H9 (cell line): ENCODE results near the gene MAPK8IP2. TPM values are rescaled to one million over a fixed set of nuclear protein-coding genes. Genes with fewer than 3 reads are reported as not detected.

Source experiments
- DNase-seq: peaks from one replicate; pipeline ENCODE4 v3.0.0-alpha.2; 2017
- H2AFZ ChIP-seq: one replicate; pipeline ENCODE4 v1.6.1; 2013; ENCODE audit warnings: mild to moderate bottlenecking, low read length, control low read depth, moderate library complexity
- H2AK5ac ChIP-seq: 2 replicates; pipeline ENCODE4 v1.6.1; 2013; ENCODE audit warnings: low read length, control low read depth, mixed read lengths; ENCODE audit not compliant: insufficient read length
- H2BK120ac ChIP-seq: one replicate; pipeline ENCODE4 v1.6.1; 2013; ENCODE audit warnings: low read depth, mild to moderate bottlenecking, low read length, control low read depth, inconsistent platforms; ENCODE audit not compliant: poor library complexity, severe bottlenecking
- H2BK12ac ChIP-seq: 2 replicates; pipeline ENCODE4 v1.6.1; 2013; ENCODE audit warnings: low read length, control low read depth, mixed read lengths, low read depth; ENCODE audit not compliant: insufficient read length
- H2BK15ac ChIP-seq: 2 replicates; pipeline ENCODE4 v1.6.1; 2013; ENCODE audit warnings: low read depth, low read length, control low read depth
- H2BK20ac ChIP-seq: one replicate; pipeline ENCODE4 v1.6.1; 2013; ENCODE audit warnings: low read depth, mild to moderate bottlenecking, low read length, control low read depth, inconsistent platforms; ENCODE audit not compliant: poor library complexity, severe bottlenecking
- H2BK5ac ChIP-seq: 2 replicates; pipeline ENCODE4 v1.6.1; 2013; ENCODE audit warnings: low read length, control low read depth, mixed read lengths; ENCODE audit not compliant: insufficient read length
- H3K14ac ChIP-seq: 2 replicates; pipeline ENCODE4 v1.6.1; 2013; ENCODE audit warnings: low read length, control low read depth; ENCODE audit not compliant: insufficient read depth
- H3K18ac ChIP-seq: 2 replicates; pipeline ENCODE4 v1.6.1; 2013; ENCODE audit warnings: low read depth, mild to moderate bottlenecking, mixed read lengths, low read length, control low read depth; ENCODE audit not compliant: insufficient read length
- H3K23ac ChIP-seq: 2 replicates; pipeline ENCODE4 v1.6.1; 2013; ENCODE audit warnings: low read length, control low read depth, mixed read lengths, low read depth; ENCODE audit not compliant: insufficient read length
- H3K23me2 ChIP-seq: 2 replicates; pipeline ENCODE4 v1.6.1; 2013; ENCODE audit warnings: low read depth, mild to moderate bottlenecking, mixed read lengths, low read length, control low read depth; ENCODE audit not compliant: insufficient read length, poor library complexity, severe bottlenecking
- H3K27ac ChIP-seq: 2 replicates; pipeline ENCODE4 v1.5.1; 2013; ENCODE audit warnings: low read length, control low read depth, mixed read lengths, low read depth; ENCODE audit not compliant: insufficient read length
- H3K27me3 ChIP-seq: 2 replicates; pipeline ENCODE4 v1.6.1; 2013; ENCODE audit warnings: low read length, control low read depth, inconsistent platforms; ENCODE audit not compliant: insufficient read depth
- H3K4ac ChIP-seq: 2 replicates; pipeline ENCODE4 v1.6.1; 2013; ENCODE audit warnings: low read depth, mild to moderate bottlenecking, control low read depth, inconsistent platforms, low read length, moderate library complexity
- H3K4me1 ChIP-seq: 2 replicates; pipeline ENCODE4 v1.6.1; 2013; ENCODE audit warnings: low read length, control low read depth, inconsistent platforms; ENCODE audit not compliant: insufficient read depth
- H3K4me2 ChIP-seq: 2 replicates; pipeline ENCODE4 v1.6.1; 2013; ENCODE audit warnings: low read length, control low read depth, mixed read lengths; ENCODE audit not compliant: insufficient read length, insufficient read depth
- H3K56ac ChIP-seq: 2 replicates; pipeline ENCODE4 v1.6.1; 2013; ENCODE audit warnings: low read depth, mild to moderate bottlenecking, mixed read lengths, low read length, control low read depth; ENCODE audit not compliant: insufficient read length
- H3K79me1 ChIP-seq: 2 replicates; pipeline ENCODE4 v1.6.1; 2013; ENCODE audit warnings: low read depth, mild to moderate bottlenecking, moderate library complexity, low read length, control low read depth, inconsistent platforms; ENCODE audit not compliant: insufficient read depth, poor library complexity, severe bottlenecking
- H3K79me2 ChIP-seq: 2 replicates; pipeline ENCODE4 v1.6.1; 2013; ENCODE audit warnings: low read length, control low read depth, inconsistent platforms; ENCODE audit not compliant: insufficient read depth
- H3K9ac ChIP-seq: 2 replicates; pipeline ENCODE4 v1.6.1; 2013; ENCODE audit warnings: low read length, control low read depth, mixed read lengths; ENCODE audit not compliant: insufficient read length; ENCODE audit errors: extremely low read depth
- H3K9me3 ChIP-seq: one replicate; pipeline ENCODE4 v1.6.1; 2013; ENCODE audit warnings: low read depth, low read length, inconsistent platforms; ENCODE audit not compliant: control insufficient read depth
- H3T11ph ChIP-seq: one replicate; pipeline ENCODE4 v1.6.1; 2013; ENCODE audit warnings: mild to moderate bottlenecking, low read length, control low read depth, inconsistent platforms
- H4K20me1 ChIP-seq: one replicate; pipeline ENCODE4 v1.6.1; 2013; ENCODE audit not compliant: control insufficient read depth, insufficient read length, insufficient read depth
- H4K5ac ChIP-seq: 2 replicates; pipeline ENCODE4 v1.6.1; 2013; ENCODE audit warnings: low read depth, mild to moderate bottlenecking, mixed read lengths, low read length, control low read depth; ENCODE audit not compliant: insufficient read length
- H4K8ac ChIP-seq: replicated peaks from 2 replicates; pipeline ENCODE4 v1.6.1; 2013; ENCODE audit warnings: low read length, control low read depth, mixed read lengths, low read depth; ENCODE audit not compliant: insufficient read length
- H4K91ac ChIP-seq: 2 replicates; pipeline ENCODE4 v1.6.1; 2013; ENCODE audit warnings: low read depth, mild to moderate bottlenecking, moderate library complexity, mixed read lengths, low read length, control low read depth; ENCODE audit not compliant: insufficient read length
- H3K27ac Mint-ChIP-seq, 3 experiments: 2 replicates in 2 of 3; 3 replicates in 1 of 3; pipeline ENCODE4 v1.8.0; 2020 to 2021; ENCODE audit warnings: mixed read lengths in 3 of 3, mild to moderate bottlenecking in 1 of 3, moderate library complexity in 1 of 3
- H3K27me3 Mint-ChIP-seq: 2 replicates; pipeline ENCODE4 v1.8.0; 2021; ENCODE audit warnings: low read depth, mild to moderate bottlenecking, moderate library complexity, mixed read lengths
- H3K36me3 Mint-ChIP-seq, 3 experiments: 2 replicates in 2 of 3; 3 replicates in 1 of 3; pipeline ENCODE4 v1.8.0; 2020 to 2021; ENCODE audit warnings: low read depth in 3 of 3, mixed read lengths in 3 of 3; ENCODE audit not compliant: insufficient read depth in 1 of 3
- H3K4me1 Mint-ChIP-seq, 2 experiments: 2 replicates each; pipeline ENCODE4 v1.8.0; 2020; ENCODE audit warnings: mixed read lengths in 2 of 2
- H3K4me3 Mint-ChIP-seq, 2 experiments: 2 replicates in 1 of 2; 3 replicates in 1 of 2; pipeline ENCODE4 v1.8.0; 2020 to 2021; ENCODE audit warnings: mild to moderate bottlenecking in 2 of 2, mixed read lengths in 2 of 2, moderate library complexity in 1 of 2
- H3K9me3 Mint-ChIP-seq, 2 experiments: 2 replicates in 1 of 2; 3 replicates in 1 of 2; pipeline ENCODE4 v1.8.0; 2020; ENCODE audit warnings: mild to moderate bottlenecking in 2 of 2, mixed read lengths in 2 of 2, moderate library complexity in 1 of 2
- WGBS: extraction: QIAGEN DNeasy Blood & Tissue Kit; methylation state at CpG from one replicate; pipeline ENCODE4 v1.1.7; 2013; ENCODE audit warnings: missing lambda C conversion rate, low lambda C conversion rate, mixed read lengths; ENCODE audit not compliant: insufficient read length; ENCODE audit errors: extremely low coverage; 5-methylcytosine and 5-hydroxymethylcytosine counted together
- total RNA-seq: library from RNA; stranded (reverse); gene quantifications from 2 replicates; pipeline ENCODE4 v1.2.1, GENCODE V29; 2021
- TF ChIP-seq, protein P1 (sequence below): fragments of 200-600 bp; sonication (generic); conservative IDR thresholded peaks from 3 replicates; pipeline ENCODE4 v1.8.0; 2021; ENCODE audit warnings: antibody characterized with exemption, mild to moderate bottlenecking

The MAPK8IP2 gene
- total RNA-seq, 1 experiment from 2014 or later: 5.7 TPM

GRCh38 chr22:50624347-50625130 is 23.9 kb downstream of the MAPK8IP2 start:
- H3T11ph ChIP-seq: no peak overlapping the region
- no CpG with 5 or more reads among the region's 16 CpGs for WGBS

More at GRCh38 chr22:50624347-50625130, 23.9 kb downstream of the MAPK8IP2 start:
- no peak overlapping the region for H3K14ac ChIP-seq
- no peak overlapping the region for H3K18ac ChIP-seq
- no peak overlapping the region for H3K9ac ChIP-seq
- no peak for DNase-seq
- peaks cover 18% of the 10 kb centered on the region for H3K23me2 ChIP-seq
- H2BK120ac ChIP-seq: no peak overlapping the region
- H3K79me1 ChIP-seq: no peaks in the 10 kb centered on the region
- no peak overlapping the region for H4K91ac ChIP-seq
- H3K4ac ChIP-seq: no peak overlapping the region
- peaks cover 13% of the 10 kb centered on the region for H3K4me1 ChIP-seq
- peaks cover 2% of the 10 kb centered on the region for H4K20me1 ChIP-seq
- H2BK12ac ChIP-seq: no peak overlapping the region
- no peak overlapping the region for H3K27ac ChIP-seq
- no peaks in the 10 kb centered on the region for H3K9me3 ChIP-seq
- no peak overlapping the region for H2AK5ac ChIP-seq
- no peak overlapping the region for H3K27ac Mint-ChIP-seq
- H3K4me2 ChIP-seq: no peak overlapping the region
- no peaks in the 10 kb centered on the region for H3K9me3 Mint-ChIP-seq
- no peak overlapping the region for H3K23ac ChIP-seq
- no peak overlapping the region for H4K8ac ChIP-seq
- no peaks in the 10 kb centered on the region for H3K79me2 ChIP-seq
- no peak overlapping the region; a peak in 1 of 5 replicates for H3K4me3 Mint-ChIP-seq
- H2BK5ac ChIP-seq: no peak overlapping the region
- H3K27me3 Mint-ChIP-seq: peaks cover 28% of the 10 kb centered on the region
- H3K36me3 Mint-ChIP-seq: peaks cover 0 to 3% (median 0%) of the 10 kb centered on the region in 3 experiments; a peak in 2 of 7 replicates
- H2AFZ ChIP-seq: no peak overlapping the region
- no peak overlapping the region for H4K5ac ChIP-seq
- no peak overlapping the region for H2BK20ac ChIP-seq
- H3K27me3 ChIP-seq: peaks cover 7% of the 10 kb centered on the region; the same call in 1 of the 2 replicates
- peaks cover 28 to 30% of the 10 kb centered on the region in 2 experiments for H3K4me1 Mint-ChIP-seq
- H2BK15ac ChIP-seq: no peak overlapping the region
- TF ChIP-seq, protein P1, sequence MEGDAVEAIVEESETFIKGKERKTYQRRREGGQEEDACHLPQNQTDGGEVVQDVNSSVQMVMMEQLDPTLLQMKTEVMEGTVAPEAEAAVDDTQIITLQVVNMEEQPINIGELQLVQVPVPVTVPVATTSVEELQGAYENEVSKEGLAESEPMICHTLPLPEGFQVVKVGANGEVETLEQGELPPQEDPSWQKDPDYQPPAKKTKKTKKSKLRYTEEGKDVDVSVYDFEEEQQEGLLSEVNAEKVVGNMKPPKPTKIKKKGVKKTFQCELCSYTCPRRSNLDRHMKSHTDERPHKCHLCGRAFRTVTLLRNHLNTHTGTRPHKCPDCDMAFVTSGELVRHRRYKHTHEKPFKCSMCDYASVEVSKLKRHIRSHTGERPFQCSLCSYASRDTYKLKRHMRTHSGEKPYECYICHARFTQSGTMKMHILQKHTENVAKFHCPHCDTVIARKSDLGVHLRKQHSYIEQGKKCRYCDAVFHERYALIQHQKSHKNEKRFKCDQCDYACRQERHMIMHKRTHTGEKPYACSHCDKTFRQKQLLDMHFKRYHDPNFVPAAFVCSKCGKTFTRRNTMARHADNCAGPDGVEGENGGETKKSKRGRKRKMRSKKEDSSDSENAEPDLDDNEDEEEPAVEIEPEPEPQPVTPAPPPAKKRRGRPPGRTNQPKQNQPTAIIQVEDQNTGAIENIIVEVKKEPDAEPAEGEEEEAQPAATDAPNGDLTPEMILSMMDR: no peak
- H3K56ac ChIP-seq: no peak overlapping the region
